GM10847 (cell line): Measurements from ENCODE around the gene CCDC97.

Experiments
- POLR2A ChIP-seq: IDR thresholded peaks from 2 replicates; pipeline ENCODE4 v1.6.1; 2011; ENCODE audit not compliant: insufficient read length; ENCODE audit errors: extremely low read depth

Gene CCDC97

GRCh38 chr19:41288673-41289530 lies 21.1 kb upstream of the CCDC97 start:
- no peak for TF ChIP-seq POLR2A

- no peak for TF ChIP-seq POLR2A
These were observed 15.6 kb upstream of the CCDC97 start for GRCh38 chr19:41294393-41294792.

GRCh38 chr19:41295499-41295898 lies 14.5 kb upstream of the CCDC97 start:
- no peak for TF ChIP-seq POLR2A

- TF ChIP-seq POLR2A = no peak
These were observed 13.5 kb upstream of the CCDC97 start for GRCh38 chr19:41296433-41296871.

GRCh38 chr19:41297628-41298347 lies 12.2 kb upstream of the CCDC97 start:
- no peak for TF ChIP-seq POLR2A

- TF ChIP-seq POLR2A = no peak
These were observed 11.5 kb upstream of the CCDC97 start for GRCh38 chr19:41298348-41298964.

DNA sequence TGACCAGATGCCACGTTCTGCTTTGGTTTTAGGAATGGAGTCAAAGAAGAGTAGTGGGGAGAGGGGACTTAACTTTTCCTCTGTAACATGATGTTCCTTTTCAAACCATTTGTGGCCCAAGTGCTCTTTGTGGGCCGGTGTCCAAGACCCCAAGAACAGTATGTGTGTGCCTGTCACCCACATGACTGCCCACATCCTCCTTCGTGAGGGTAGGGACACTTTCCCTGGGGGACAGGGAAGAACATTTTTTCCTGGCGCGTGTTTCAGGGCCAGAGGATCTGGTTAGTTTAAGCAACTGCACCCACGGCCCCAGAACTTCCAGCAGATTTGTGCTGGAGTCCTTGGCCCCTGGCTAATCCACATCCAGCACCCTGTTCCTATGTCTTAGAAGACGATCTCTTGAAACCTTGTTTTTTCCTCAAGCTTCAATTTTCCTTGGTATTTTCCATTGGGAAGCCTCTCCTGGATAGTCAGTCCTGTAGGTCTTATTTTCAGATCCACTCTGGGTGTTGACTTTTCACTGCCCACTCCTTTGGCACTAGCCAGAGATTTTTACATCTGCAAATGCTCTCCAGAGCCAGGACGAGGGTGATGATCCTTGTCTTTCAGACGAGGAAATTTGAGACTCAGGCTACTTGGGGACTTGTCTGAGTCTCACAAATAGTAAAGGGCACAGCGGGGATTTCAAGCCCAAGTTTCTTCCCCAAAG lies 10.8 kb upstream of the CCDC97 start:
- TF ChIP-seq POLR2A = no peak

- TF ChIP-seq POLR2A = no peak
These were observed 10.2 kb upstream of the CCDC97 start for GRCh38 chr19:41299755-41300089.

DNA sequence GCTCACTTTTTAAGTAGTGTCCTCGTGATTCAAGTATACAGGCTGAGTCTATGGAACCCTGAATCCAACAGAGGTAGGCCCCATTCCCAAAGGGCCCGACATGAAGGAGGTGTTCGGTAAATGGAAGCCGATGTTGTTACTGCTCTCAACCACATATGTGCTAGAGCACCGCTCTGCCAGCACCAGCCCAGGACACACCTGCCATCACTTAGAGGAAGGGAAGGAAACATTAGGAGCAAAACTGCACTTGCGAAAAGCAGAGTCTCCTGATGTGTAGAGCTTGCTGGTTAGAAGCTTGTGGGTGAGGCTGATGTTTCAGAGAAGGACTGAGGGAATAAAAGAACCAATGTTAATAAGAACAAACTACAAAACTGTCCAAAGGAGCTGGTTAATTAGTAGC lies 9.4 kb upstream of the CCDC97 start:
- no peak for TF ChIP-seq POLR2A

GRCh38 chr19:41302624-41303351 lies 7.2 kb upstream of the CCDC97 start:
- no peak for TF ChIP-seq POLR2A

DNA sequence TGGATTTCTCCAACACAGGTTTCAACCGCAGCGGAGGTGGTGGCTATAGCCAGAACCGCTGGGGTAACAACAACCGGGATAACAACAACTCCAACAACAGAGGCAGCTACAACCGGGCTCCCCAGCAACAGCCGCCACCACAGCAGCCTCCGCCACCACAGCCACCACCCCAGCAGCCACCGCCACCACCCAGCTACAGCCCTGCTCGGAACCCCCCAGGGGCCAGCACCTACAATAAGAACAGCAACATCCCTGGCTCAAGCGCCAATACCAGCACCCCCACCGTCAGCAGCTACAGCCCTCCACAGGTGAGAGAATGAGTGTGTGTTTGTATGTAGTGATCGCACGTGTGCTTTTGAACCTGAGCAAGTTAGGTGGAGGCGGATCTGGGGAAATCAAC lies 6.0 kb upstream of the CCDC97 start:
- no peak for TF ChIP-seq POLR2A

DNA sequence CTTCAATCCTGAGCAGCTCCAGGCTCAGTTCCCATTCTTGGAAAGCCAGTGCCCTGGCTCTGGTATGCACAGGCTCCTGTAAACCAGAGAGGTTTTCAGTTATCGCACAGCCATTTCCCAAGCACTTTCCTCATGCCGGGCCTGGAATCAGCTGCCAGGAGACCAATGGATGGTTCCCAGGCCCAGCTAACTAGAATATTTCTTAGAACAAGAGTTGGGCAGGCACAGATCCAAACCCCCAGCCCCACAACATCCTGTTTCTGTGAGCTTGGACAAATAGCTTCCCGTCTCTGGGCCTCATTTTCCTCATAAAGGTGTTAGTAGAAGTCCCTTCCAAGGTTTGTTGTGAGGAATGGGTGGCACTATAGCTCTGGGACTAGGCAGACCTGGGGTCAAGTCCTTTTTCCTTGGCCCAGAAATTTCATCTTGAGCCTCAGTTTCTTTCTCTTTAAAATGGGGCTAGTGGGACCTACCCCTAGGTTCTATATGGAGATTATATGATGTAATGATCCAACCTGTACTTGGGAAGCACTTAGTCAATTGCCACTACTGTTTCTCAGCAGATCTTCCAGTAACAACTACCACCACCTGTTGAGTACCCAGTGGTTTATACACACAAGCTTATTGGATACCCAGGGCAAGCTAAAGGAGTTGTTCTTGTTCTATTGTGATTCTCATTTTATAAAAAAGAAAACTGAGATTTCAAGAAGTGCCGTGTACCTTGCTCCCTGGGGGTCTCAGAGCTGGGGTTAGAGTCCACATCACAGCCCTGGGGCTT lies 5.1 kb upstream of the CCDC97 start:
- no peak for TF ChIP-seq POLR2A

DNA sequence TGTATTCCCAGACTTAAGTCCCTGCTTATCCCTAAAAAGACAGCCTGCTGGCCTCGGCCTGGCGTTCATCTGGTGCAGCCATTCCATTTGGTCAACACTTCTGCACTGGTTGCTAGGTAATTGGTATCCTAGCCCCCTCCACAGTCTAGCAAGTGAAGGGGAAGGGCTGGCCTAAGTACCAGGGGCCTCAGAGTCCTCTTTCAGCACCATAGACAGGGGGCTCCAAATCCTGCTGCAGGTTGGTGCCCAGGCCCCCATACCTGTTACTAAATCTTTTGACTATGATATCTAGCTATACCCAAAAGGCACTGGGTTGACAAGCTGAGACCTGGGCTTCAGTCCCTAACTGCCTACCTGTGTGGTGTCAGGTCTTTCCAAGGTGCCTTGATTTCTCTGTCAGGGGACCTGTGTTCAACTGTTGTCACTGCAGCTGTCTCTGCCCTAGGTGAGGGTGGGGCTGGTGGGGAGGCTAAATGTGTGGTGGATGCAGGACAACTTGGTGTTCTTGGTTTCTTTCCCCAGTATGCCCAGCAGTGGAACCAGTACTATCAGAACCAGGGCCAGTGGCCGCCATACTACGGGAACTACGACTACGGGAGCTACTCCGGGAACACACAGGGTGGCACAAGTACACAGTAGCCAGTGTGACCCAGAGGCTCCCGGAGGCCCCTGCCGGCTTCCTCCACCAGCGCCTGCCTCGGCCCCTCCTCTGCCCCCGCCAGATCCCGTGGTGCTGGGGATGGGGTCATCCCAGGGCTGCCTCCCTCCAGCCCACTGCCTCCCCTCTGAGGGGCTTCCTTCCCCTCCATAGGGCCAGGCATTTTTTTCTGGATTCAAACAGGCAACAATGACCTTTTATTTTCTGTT lies 3.8 kb upstream of the CCDC97 start:
- TF ChIP-seq POLR2A = no peak

GRCh38 chr19:41307090-41307875 lies 2.7 kb upstream of the CCDC97 start:
- no peak for TF ChIP-seq POLR2A
